Motor neuron (in vitro differentiated cells): ENCODE results near the gene RPL34. TPM values are rescaled to one million over a fixed set of nuclear protein-coding genes. Genes with fewer than 3 reads are reported as not detected.
"Not testable (repeated sequence)": the region's sequence is repeated elsewhere in the genome, so short reads cannot be mapped to it uniquely, and the experiment has no call there.

Experiments
- ATAC-seq, 8 experiments: fragments of 200-7000 bp; cut with Tn5 transposase; replicated peaks in 6 of 8; 2 replicates each; pipeline ENCODE4 v1.8.0; 2021; ENCODE audit warnings: mild to moderate bottlenecking in 8 of 8, moderate library complexity in 8 of 8
- H3K27ac ChIP-seq, 2 donors: fragments of 250-450 bp; sonication (Bioruptor Pico); 2 replicates each; pipeline ENCODE4 v1.9.0; 2021; ENCODE audit warnings: antibody characterized with exemption in 2 of 2, mild to moderate bottlenecking in 2 of 2, moderate library complexity in 1 of 2
- H3K4me1 ChIP-seq, 2 donors: fragments of 250-450 bp; sonication (Bioruptor Pico); replicated peaks in 1 of 2; 2 replicates each; pipeline ENCODE4 v1.6.1; 2021; ENCODE audit warnings: antibody characterized with exemption in 2 of 2, mild to moderate bottlenecking in 2 of 2, moderate library complexity in 1 of 2
- H3K4me3 ChIP-seq, 5 donors: fragments of 250-450 bp; sonication (Bioruptor Pico); 2 replicates each; pipeline ENCODE4 v1.9.0; 2021; ENCODE audit warnings: antibody characterized with exemption in 5 of 5, mild to moderate bottlenecking in 5 of 5, moderate library complexity in 4 of 5
- WGBS, 10 experiments: fragments of 450-650 bp; shearing (Covaris generic); methylation state at CpG; one replicate each; pipeline ENCODE4 v1.0.0; 2022; 5-methylcytosine and 5-hydroxymethylcytosine counted together
- in situ Hi-C, 9 experiments: fragments of 400-800 bp; cut with MboI; loops; one replicate each; pipeline ENCODE4 v1.15.0; 2021; ENCODE audit warnings: low sequenced_read_pairs in 9 of 9, low pct_unique_long_range_greater_than_20kb in 2 of 9; ENCODE audit not compliant: unreplicated experiment in 9 of 9
- total RNA-seq, 8 experiments: library from RNA; unstranded; fragments of 300-600 nt; gene quantifications; 2 replicates each; pipeline versions ENCODE4 v1.2.3 to v1.2.4, GENCODE V29; 2022

Gene RPL34
- total RNA-seq: 1,000 to 10,000 TPM; 1,497 to 4,733 (median 2,711) TPM

GRCh38 chr4:108620101-108620932, at the start of gene RPL34:
RPL34 (plus strand) TSS chr4:108620576; CDS start chr4:108621960, 1,384 bp downstream.
- H3K4me1 ChIP-seq: peaks cover 16 to 23% of the 10 kb centered on the region in 2 donors
- peak within 1 kb of the TSS; percentile 73 to 88 (median 82) for H3K4me3 ChIP-seq
- ATAC-seq: peak; percentile 98 to 100 (median 100)
- in situ Hi-C loops: no loop called here
- peak within 1 kb of the TSS; percentile 75 to 91 for H3K27ac ChIP-seq
- 0 to 9% (median 0%) methylated on average over 4 to 18 of the region's 32 CpGs for WGBS, 10 experiments

GRCh38 chr4:108570993-108571569, 49.3 kb upstream of the RPL34 start:
- 0 to 97% (median 93%) methylated on average over 1 to 4 of the region's 4 CpGs; no CpG with 5 or more reads in 3 of the 10 experiments for WGBS, 10 experiments
- no peak overlapping the region for H3K4me3 ChIP-seq
- no peaks in the 10 kb centered on the region for H3K4me1 ChIP-seq
- peak in 3 of 8 experiments; percentile 50 to 89 (median 51) for ATAC-seq
- no peak overlapping the region for H3K27ac ChIP-seq
- in situ Hi-C loops: loop anchor here in 5 of 9 experiments (10.0 to 25.0 kb wide), 3 partner anchors 509 to 559 kb away; no protein-coding TSS in a partner anchor

DNA sequence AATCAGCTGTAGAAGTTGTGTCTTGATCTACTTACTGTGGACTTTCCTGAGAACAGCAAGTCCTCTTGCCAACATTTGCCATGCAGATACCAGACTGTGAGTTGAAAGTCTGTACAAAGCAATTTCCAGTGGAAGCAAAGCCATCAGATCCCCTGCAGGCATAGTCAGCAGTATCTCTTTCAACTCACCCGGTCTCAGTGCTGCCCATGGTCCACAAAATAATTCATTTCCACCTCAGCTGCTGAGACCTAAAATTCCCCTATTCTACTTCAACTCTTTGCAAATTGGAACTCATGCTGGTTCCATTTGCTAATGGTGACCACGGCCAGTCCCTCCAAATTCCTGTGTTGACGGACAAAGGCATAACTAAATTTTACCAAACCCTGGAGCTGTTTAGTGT, 46.0 kb upstream of the RPL34 start:
- in situ Hi-C loops: loop anchor here in 5 of 9 experiments (10.0 to 25.0 kb wide), 3 partner anchors 512 to 562 kb away; no protein-coding TSS in a partner anchor
- WGBS, 10 experiments: 0 to 71% (median 40%) methylated on average over 1 to 3 of the region's 3 CpGs; no CpG with 5 or more reads in 1 of the 10 experiments
- no peak overlapping the region for H3K4me3 ChIP-seq
- no peak overlapping the region for H3K27ac ChIP-seq
- no peak for ATAC-seq
- H3K4me1 ChIP-seq: no peaks in the 10 kb centered on the region

GRCh38 chr4:108581083-108581482, 39.3 kb upstream of the RPL34 start:
- 45 to 100% (median 88%) methylated on average over 1 to 6 of the region's 6 CpGs for WGBS, 10 experiments
- in situ Hi-C loops: loop anchor here in 3 of 9 experiments (25.0 kb wide), 2 partner anchors 519 to 569 kb away; no protein-coding TSS in a partner anchor
- ATAC-seq: no peak

GRCh38 chr4:108586778-108587177, 33.6 kb upstream of the RPL34 start:
- no peak overlapping the region for H3K4me3 ChIP-seq
- no peak overlapping the region for H3K27ac ChIP-seq
- no peaks in the 10 kb centered on the region for H3K4me1 ChIP-seq
- in situ Hi-C loops: loop anchor here in 3 of 9 experiments (25.0 kb wide), 2 partner anchors 524 to 574 kb away; no protein-coding TSS in a partner anchor
- no peak for ATAC-seq
- WGBS, 10 experiments: 34 to 94% (median 73%) methylated on average over 1 to 3 of the region's 3 CpGs; no CpG with 5 or more reads in 5 of the 10 experiments

More at GRCh38 chr4:108581083-108581482, 39.3 kb upstream of the RPL34 start:
- Histone ChIP-seq H3K4me3 (no peak overlapping the region), H3K4me1 (no peaks in the 10 kb centered on the region), H3K27ac (no peak overlapping the region)

DNA sequence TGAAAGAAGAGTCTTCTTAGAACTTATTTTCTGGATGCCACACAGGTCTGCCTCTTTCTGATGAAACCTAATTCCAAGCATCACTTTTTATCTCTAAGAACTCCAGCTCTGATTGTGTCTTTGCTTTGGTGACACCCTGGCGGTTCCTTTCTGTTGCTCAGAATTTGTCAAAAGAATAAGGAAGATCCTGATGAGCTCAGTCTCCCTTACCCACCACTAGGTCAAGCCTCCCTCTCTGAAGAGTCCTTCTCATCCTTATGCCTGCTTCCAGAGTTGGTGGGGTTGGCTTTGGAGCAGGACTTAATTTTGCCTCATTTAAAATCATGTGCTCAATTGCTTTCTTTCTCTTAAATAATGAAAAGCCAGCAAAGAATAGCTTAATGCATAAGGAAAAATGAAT, 31.5 kb upstream of the RPL34 start:
- no peak for ATAC-seq
- in situ Hi-C loops: loop anchor here in 3 of 9 experiments (25.0 kb wide), 2 partner anchors 527 to 577 kb away; no protein-coding TSS in a partner anchor
- WGBS, 10 experiments: 33 to 100% (median 80%) methylated on average over 1 of the region's 1 CpG; no CpG with 5 or more reads in 3 of the 10 experiments
- Histone ChIP-seq H3K27ac (no peak overlapping the region), H3K4me1 (no peaks in the 10 kb centered on the region), H3K4me3 (no peak overlapping the region)

DNA sequence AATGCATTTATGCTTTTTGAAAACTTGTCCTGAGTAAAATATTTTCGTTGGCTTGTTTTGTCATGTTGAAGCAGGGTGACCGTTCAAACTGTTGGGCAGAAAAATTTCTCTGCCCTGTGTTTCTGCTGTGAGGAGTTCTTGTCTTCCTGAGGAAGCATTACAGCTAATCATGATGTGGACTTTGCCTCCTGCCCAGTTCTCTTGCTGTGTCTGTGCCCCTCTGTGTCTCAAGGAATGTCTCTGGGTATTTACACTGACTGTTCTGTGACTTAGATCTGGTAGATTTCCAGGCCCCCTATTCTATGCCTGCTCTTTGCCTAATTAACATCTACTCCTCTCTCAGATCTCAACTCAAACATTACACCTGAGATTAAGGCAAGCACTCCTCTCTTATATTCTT, 30.4 kb upstream of the RPL34 start:
- no peaks in the 10 kb centered on the region for H3K4me1 ChIP-seq
- no peak overlapping the region for H3K27ac ChIP-seq
- ATAC-seq: no peak
- H3K4me3 ChIP-seq: no peak overlapping the region
- in situ Hi-C loops: loop anchor here in 3 of 9 experiments (25.0 kb wide), 2 partner anchors 528 to 578 kb away; no protein-coding TSS in a partner anchor
- 22 to 95% (median 80%) methylated on average over 1 to 2 of the region's 2 CpGs; no CpG with 5 or more reads in 3 of the 10 experiments for WGBS, 10 experiments

GRCh38 chr4:108590776-108591175, 29.6 kb upstream of the RPL34 start:
- Histone ChIP-seq H3K4me1 (no peaks in the 10 kb centered on the region), H3K27ac (no peak overlapping the region), H3K4me3 (no peak overlapping the region)
- 90 to 100% (median 100%) methylated on average over 1 of the region's 1 CpG; no CpG with 5 or more reads in 3 of the 10 experiments for WGBS, 10 experiments
- no peak for ATAC-seq
- in situ Hi-C loops: loop anchor here in 3 of 9 experiments (25.0 kb wide), 2 partner anchors 528 to 578 kb away; no protein-coding TSS in a partner anchor

GRCh38 chr4:108592674-108592986, 27.7 kb upstream of the RPL34 start:
- no peak overlapping the region for H3K4me3 ChIP-seq
- WGBS, 10 experiments: 0 to 100% (median 47%) methylated on average over 1 to 2 of the region's 2 CpGs; no CpG with 5 or more reads in 4 of the 10 experiments
- H3K27ac ChIP-seq: no peak overlapping the region
- H3K4me1 ChIP-seq: no peaks in the 10 kb centered on the region
- ATAC-seq: no peak
- in situ Hi-C loops: loop anchor here in 3 of 9 experiments (25.0 kb wide), 2 partner anchors 530 to 580 kb away; no protein-coding TSS in a partner anchor

GRCh38 chr4:108594296-108594695, 26.1 kb upstream of the RPL34 start:
- not testable (repeated sequence) for H3K4me3 ChIP-seq, H3K27ac ChIP-seq, H3K4me1 ChIP-seq, ATAC-seq
- 80 to 100% (median 98%) methylated on average over 1 to 6 of the region's 21 CpGs; no CpG with 5 or more reads in 2 of the 10 experiments for WGBS, 10 experiments
- in situ Hi-C loops: loop anchor here in 3 of 9 experiments (25.0 kb wide), 2 partner anchors 532 to 582 kb away; no protein-coding TSS in a partner anchor

DNA sequence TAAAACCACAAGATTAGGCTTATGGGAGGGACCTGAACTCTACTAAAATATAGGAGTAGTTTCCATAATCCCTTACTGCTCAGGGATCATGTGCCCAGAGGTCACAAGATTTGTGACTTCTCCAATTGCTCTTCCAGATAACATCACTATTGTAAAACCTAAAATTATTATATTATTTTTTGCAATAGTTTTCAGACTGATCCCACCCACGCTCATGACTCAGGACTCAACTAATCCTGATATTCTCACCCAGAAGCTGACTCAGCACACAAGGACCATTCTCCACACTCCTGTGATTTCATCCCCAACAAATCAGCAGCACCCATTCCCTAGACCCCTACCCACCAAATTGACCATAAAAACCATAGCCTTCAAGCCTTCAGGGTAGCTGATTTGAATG, 24.0 kb upstream of the RPL34 start:
- no peak overlapping the region for H3K4me3 ChIP-seq
- no peak overlapping the region for H3K27ac ChIP-seq
- ATAC-seq: no peak
- in situ Hi-C loops: loop anchor here in 3 of 9 experiments (25.0 kb wide), 2 partner anchors 534 to 584 kb away; no protein-coding TSS in a partner anchor
- 80 to 100% (median 100%) methylated on average over 1 of the region's 1 CpG; no CpG with 5 or more reads in 5 of the 10 experiments for WGBS, 10 experiments
- H3K4me1 ChIP-seq: no peaks in the 10 kb centered on the region

DNA sequence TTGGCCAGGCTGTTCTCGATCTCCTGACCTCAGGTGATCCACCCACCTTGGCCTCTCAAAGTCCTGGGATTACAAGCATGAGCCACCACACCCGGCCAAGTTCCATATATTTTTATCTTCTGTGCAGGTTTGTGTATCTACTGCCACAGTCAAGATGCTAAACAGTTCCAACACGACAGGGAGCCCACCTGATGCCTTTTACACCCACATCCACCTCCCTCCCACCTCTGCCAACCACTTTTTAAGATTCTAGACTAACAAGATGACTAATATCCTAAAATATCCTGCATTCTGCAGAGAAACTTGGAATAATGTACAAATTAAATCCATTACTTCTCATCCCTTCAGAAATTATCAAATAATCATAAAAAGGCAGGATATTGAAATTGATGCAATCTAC, 19.3 kb upstream of the RPL34 start:
- Histone ChIP-seq H3K27ac (no peak overlapping the region), H3K4me1 (no peaks in the 10 kb centered on the region), H3K4me3 (no peak overlapping the region)
- 60 to 100% (median 80%) methylated on average over 1 to 2 of the region's 3 CpGs; no CpG with 5 or more reads in 5 of the 10 experiments for WGBS, 10 experiments
- no peak for ATAC-seq
- in situ Hi-C loops: no loop called here
